B cell (primary cell): ENCODE results near the gene CGRRF1.

Experiments used
- CTCF ChIP-seq: fragments of 200-600 bp; IDR thresholded peaks from one replicate; pipeline ENCODE4 v1.8.0; 2022; ENCODE audit warnings: antibody characterized with exemption, mild to moderate bottlenecking
- EZH2 ChIP-seq: IDR thresholded peaks from 2 replicates; pipeline ENCODE4 v1.6.1; 2012; ENCODE audit warnings: borderline replicate concordance, low read depth, mild to moderate bottlenecking, moderate library complexity, low read length; ENCODE audit not compliant: insufficient read depth, poor library complexity, severe bottlenecking

GRCh38 chr14:54582334-54582733, 72.6 kb downstream of the CGRRF1 start:
- TF ChIP-seq CTCF (no peak), EZH2 (no peak)
